ENCODE data around the gene SH2D4B. TPM values are rescaled to one million over a fixed set of nuclear protein-coding genes. Genes with fewer than 3 reads are reported as not detected.
A peak's percentile ranks its signal among the peaks of the same experiment; 100 is the strongest.

The SH2D4B gene
- total and polyA plus RNA-seq, 2 donors: 0.09 to 0.18 TPM

DNA sequence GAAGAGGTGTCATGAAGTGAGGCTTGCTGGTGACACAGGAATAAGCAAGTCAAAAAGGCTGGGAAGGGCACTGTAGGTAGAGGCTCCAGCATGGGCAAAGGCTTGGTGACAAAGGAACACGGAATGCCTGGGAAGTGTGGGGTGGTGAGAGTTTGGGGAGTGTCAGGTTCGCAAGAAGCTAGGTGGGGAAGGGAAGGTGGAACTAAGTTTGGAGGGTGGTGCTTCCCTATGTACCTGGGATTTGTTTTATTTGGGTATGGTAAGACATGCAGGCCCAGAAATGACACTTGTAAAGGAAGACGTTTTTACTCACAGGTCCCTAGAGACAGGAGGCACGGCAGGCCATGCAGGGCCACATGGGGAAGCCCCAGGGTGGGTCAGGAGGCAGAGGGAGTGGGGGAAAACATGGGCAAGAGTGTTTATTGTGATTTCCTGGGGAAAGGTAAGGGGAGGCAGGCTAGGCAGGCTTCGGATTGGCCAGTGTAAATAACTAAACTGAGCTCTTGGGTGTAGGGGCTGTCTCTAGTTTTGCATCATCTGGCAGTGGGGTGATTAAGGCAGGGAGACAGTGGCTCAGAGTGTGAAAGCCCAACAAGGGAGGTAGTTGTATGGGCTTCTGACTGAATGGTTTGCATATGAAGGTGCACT is 52.1 kb downstream of the SH2D4B start:
- Histone ChIP-seq H3K36me3 (ENCODE audit: control insufficient read depth in 2 of 2, insufficient read depth in 2 of 2, low read length in 1 of 2) (no peaks in the 10 kb centered on the region), H3K4me1 (ENCODE audit: control insufficient read depth in 2 of 2, insufficient read depth in 2 of 2, low read length in 2 of 2) (no peaks in the 10 kb centered on the region), H3K4me3 (ENCODE audit: low read length in 2 of 2) (no peak overlapping the region), H3K9me3 (ENCODE audit: control insufficient read depth in 2 of 2, insufficient read depth in 1 of 2, low read length in 1 of 2) (no peaks in the 10 kb centered on the region), H3K27me3 (ENCODE audit: control insufficient read depth in 2 of 2, insufficient read depth in 1 of 2, low read length in 1 of 2) (no peaks in the 10 kb centered on the region), H3K27ac (ENCODE audit: low read depth in 1 of 2, low read length in 1 of 2) (no peak overlapping the region)
- DNase-seq (ENCODE audit: low read depth in 6 of 9, low spot score in 9 of 9): no peak
- WGBS: 91% methylated on average over 5 of the region's 5 CpGs

DNA sequence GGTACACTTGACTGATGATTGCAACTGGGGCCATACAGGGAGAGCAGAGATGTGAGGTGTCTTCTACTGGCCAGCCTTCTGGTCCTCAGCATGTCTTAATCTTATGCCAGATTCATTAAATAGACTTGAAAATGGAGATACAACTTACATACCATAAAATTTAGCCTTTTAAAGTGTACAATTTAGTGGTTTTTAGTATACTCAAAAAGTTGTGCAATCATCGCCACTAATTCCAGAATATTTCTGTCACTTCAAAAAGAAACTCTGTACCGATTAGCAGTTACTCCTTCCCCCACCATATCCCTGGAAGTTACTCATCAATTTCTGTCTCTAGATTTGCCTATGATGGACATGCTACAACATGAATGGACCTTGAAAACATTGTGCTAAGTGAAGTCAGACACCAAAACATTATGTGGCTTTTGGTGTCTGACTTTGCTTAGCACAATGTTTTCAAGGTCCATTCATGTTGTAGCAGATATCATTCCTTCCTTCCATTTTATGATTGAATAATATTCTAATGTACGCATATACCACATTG is 53.0 kb downstream of the SH2D4B start:
- 98% methylated on average over 3 of the region's 3 CpGs for WGBS
- DNase-seq (ENCODE audit: low read depth in 6 of 9, low spot score in 9 of 9): no peak
- Histone ChIP-seq H3K9me3 (ENCODE audit: control insufficient read depth in 2 of 2, insufficient read depth in 1 of 2, low read length in 1 of 2) (no peaks in the 10 kb centered on the region), H3K36me3 (ENCODE audit: control insufficient read depth in 2 of 2, insufficient read depth in 2 of 2, low read length in 1 of 2) (no peaks in the 10 kb centered on the region), H3K27ac (ENCODE audit: low read depth in 1 of 2, low read length in 1 of 2) (no peak overlapping the region), H3K4me3 (ENCODE audit: low read length in 2 of 2) (no peak overlapping the region), H3K27me3 (ENCODE audit: control insufficient read depth in 2 of 2, insufficient read depth in 1 of 2, low read length in 1 of 2) (no peaks in the 10 kb centered on the region), H3K4me1 (ENCODE audit: control insufficient read depth in 2 of 2, insufficient read depth in 2 of 2, low read length in 2 of 2) (no peaks in the 10 kb centered on the region)

DNA sequence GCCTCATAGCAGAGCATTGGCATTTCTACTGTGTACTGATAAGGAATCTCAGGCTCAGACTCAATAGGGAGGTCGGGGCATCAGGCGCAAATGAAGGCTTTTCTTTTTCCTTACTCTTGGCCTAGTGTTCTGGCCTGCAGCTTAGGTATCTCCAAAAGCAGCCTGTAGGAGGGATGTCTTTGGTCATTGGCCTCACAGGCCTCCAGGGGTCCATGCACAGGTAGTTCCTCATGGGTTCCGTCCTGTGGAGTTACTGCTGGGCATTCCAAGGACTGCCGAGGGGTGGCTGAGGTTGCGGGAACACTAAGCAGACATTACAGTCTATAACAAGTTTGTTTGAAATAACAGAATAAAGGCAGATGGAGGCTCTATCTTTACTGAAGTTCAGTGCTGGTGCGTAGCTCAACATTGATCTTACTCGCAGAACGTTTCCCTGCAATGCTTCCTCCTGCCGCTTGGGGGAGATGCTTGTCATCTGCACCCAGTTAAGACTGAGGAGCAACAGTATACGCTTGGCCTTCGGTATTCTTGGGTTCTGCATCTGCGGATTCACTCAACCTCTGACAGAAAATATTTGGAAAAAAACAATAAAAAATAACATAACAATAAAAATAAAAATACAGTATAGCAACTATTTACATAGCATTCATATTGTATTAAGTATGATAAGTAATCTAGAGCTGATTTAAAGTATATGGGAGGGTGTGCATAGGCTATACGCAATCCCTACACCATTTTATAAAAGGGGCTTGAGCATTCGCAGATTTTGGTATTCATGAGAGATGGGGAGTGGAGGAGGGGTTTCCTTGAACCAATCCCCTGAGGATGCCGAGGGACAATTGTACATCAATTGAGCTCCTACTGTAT is 58.9 kb downstream of the SH2D4B start:
- Histone ChIP-seq H3K27ac (ENCODE audit: low read depth in 1 of 2, low read length in 1 of 2) (no peak overlapping the region), H3K36me3 (ENCODE audit: control insufficient read depth in 2 of 2, insufficient read depth in 2 of 2, low read length in 1 of 2) (no peaks in the 10 kb centered on the region), H3K9me3 (ENCODE audit: control insufficient read depth in 2 of 2, insufficient read depth in 1 of 2, low read length in 1 of 2) (no peaks in the 10 kb centered on the region), H3K27me3 (ENCODE audit: control insufficient read depth in 2 of 2, insufficient read depth in 1 of 2, low read length in 1 of 2) (no peaks in the 10 kb centered on the region), H3K4me1 (ENCODE audit: control insufficient read depth in 2 of 2, insufficient read depth in 2 of 2, low read length in 2 of 2) (no peaks in the 10 kb centered on the region), H3K4me3 (ENCODE audit: low read length in 2 of 2) (no peak overlapping the region)
- DNase-seq (ENCODE audit: low read depth in 6 of 9, low spot score in 9 of 9): peak in 8 of 9 donors; percentile 10 to 61 (median 27)
- WGBS: 76% methylated on average over 15 of the region's 15 CpGs

DNA sequence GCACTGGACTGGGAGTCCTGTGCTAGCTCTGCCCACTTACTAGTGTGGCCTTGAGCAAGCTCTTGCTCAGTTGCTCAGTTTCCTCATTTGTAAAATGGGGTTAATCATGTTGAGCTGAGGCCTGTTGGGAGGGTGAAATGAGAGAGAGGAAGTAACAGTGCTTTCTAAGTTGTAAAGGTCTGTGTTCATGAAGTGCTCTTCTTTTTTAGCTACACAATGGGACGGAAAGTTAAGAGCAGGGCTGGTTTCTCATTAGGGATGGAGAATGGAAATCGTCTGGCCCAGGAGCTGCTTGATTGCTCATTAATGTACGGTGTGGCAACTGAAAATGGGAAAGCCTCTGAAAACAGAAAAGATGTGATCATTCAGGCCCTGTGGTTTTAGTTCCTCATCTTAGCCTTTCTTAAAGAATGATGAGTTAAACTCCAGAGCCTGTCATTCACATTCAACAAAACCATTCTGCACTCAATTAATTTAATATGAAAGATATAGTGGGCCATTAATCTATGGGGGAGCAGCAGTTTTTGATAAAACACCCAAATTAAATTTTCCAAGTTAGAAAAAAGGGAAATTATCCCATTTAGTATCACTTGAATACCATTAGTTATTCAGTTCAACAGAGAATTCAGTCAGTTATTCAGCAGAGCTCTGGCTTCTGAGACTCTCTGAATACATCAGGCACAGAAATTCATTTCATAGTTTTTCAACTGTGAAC is 60.5 kb downstream of the SH2D4B start:
- no peak overlapping the region for H3K4me3 ChIP-seq (ENCODE audit: low read length in 2 of 2)
- WGBS: 78% methylated on average over 3 of the region's 3 CpGs
- no peaks in the 10 kb centered on the region for H3K4me1 ChIP-seq (ENCODE audit: control insufficient read depth in 2 of 2, insufficient read depth in 2 of 2, low read length in 2 of 2)
- DNase-seq (ENCODE audit: low read depth in 6 of 9, low spot score in 9 of 9): no peak
- no peak overlapping the region for H3K27ac ChIP-seq (ENCODE audit: low read depth in 1 of 2, low read length in 1 of 2)
- H3K36me3 ChIP-seq (ENCODE audit: control insufficient read depth in 2 of 2, insufficient read depth in 2 of 2, low read length in 1 of 2): no peaks in the 10 kb centered on the region
- no peaks in the 10 kb centered on the region for H3K9me3 ChIP-seq (ENCODE audit: control insufficient read depth in 2 of 2, insufficient read depth in 1 of 2, low read length in 1 of 2)
- H3K27me3 ChIP-seq (ENCODE audit: control insufficient read depth in 2 of 2, insufficient read depth in 1 of 2, low read length in 1 of 2): no peaks in the 10 kb centered on the region

DNA sequence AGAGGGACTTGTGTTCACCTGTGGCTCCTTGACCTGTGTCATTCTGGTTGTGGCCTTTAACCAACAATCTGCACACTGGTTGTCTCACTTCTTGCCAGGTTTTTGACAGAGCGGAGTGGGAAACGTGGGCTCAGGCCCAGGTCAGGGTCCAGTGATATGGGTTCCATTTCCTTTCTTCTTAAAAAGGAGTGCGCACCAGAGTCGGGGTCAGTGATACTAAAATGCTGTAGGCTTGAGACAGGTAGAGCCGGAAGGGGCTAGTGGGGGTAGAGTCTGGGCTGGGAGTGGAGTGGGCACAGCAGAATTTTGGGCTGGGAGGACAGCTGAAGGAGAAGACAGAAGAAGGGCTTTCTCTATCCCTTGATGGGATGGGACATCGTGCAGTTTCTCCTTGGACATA is 61.2 kb downstream of the SH2D4B start:
- Histone ChIP-seq H3K27me3 (ENCODE audit: control insufficient read depth in 2 of 2, insufficient read depth in 1 of 2, low read length in 1 of 2) (no peaks in the 10 kb centered on the region), H3K4me1 (ENCODE audit: control insufficient read depth in 2 of 2, insufficient read depth in 2 of 2, low read length in 2 of 2) (no peaks in the 10 kb centered on the region), H3K27ac (ENCODE audit: low read depth in 1 of 2, low read length in 1 of 2) (no peak overlapping the region), H3K9me3 (ENCODE audit: control insufficient read depth in 2 of 2, insufficient read depth in 1 of 2, low read length in 1 of 2) (no peaks in the 10 kb centered on the region), H3K36me3 (ENCODE audit: control insufficient read depth in 2 of 2, insufficient read depth in 2 of 2, low read length in 1 of 2) (no peaks in the 10 kb centered on the region), H3K4me3 (ENCODE audit: low read length in 2 of 2) (no peak overlapping the region)
- 95% methylated on average over 6 of the region's 6 CpGs for WGBS
- DNase-seq (ENCODE audit: low read depth in 6 of 9, low spot score in 9 of 9): no peak

DNA sequence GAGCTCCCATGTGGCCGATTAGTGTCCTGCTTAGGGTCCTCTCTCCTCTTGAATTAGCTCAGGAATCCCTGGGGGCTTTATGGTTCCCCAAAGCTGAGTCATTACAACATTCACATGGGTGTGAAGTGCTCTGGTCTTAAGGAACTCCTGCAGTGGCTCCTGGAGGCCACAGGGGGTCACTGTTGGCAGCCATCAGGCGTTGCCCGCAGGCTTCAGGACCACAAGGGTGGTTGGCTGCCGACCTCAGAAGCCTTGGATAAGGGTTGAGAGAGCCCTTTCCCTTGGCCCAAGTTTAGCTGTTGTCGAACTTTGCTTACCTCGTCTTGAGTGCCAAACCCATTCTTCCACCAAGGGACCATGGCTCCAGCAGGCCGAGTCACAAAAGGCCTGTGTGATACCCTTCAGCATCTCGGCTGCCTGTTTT is 61.7 kb downstream of the SH2D4B start:
- H3K9me3 ChIP-seq (ENCODE audit: control insufficient read depth in 2 of 2, insufficient read depth in 1 of 2, low read length in 1 of 2): peaks cover 0 to 1% of the 10 kb centered on the region in 2 donors
- no peak overlapping the region for H3K4me3 ChIP-seq (ENCODE audit: low read length in 2 of 2)
- 49% methylated on average over 8 of the region's 8 CpGs for WGBS
- H3K27ac ChIP-seq (ENCODE audit: low read depth in 1 of 2, low read length in 1 of 2): no peak overlapping the region
- no peaks in the 10 kb centered on the region for H3K36me3 ChIP-seq (ENCODE audit: control insufficient read depth in 2 of 2, insufficient read depth in 2 of 2, low read length in 1 of 2)
- H3K4me1 ChIP-seq (ENCODE audit: control insufficient read depth in 2 of 2, insufficient read depth in 2 of 2, low read length in 2 of 2): no peaks in the 10 kb centered on the region
- H3K27me3 ChIP-seq (ENCODE audit: control insufficient read depth in 2 of 2, insufficient read depth in 1 of 2, low read length in 1 of 2): no peaks in the 10 kb centered on the region
- DNase-seq (ENCODE audit: low read depth in 6 of 9, low spot score in 9 of 9): peak in 8 of 9 donors; percentile 11 to 62 (median 29)

DNA sequence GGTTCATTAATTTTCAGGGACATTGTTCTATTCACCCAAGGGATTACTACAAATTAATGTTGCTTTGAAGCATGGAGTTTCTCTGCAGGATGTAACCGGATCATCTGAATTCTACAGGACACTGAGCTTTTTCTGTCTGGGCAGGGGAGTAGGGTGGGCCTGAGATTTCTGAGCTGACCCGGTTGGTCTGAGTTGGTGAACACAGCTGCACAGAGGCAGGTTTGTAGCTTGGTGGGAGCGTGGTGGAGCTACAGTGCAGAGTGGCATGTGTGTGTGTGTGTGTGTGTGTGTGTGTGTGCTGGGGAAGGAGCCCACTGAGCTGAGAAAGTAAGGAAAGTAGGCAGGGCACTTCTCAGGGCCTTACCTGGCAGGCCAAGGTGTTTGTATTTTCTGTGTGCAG is 62.6 kb downstream of the SH2D4B start:
- peaks cover 0 to 1% of the 10 kb centered on the region in 2 donors for H3K9me3 ChIP-seq (ENCODE audit: control insufficient read depth in 2 of 2, insufficient read depth in 1 of 2, low read length in 1 of 2)
- no peaks in the 10 kb centered on the region for H3K27me3 ChIP-seq (ENCODE audit: control insufficient read depth in 2 of 2, insufficient read depth in 1 of 2, low read length in 1 of 2)
- H3K4me1 ChIP-seq (ENCODE audit: control insufficient read depth in 2 of 2, insufficient read depth in 2 of 2, low read length in 2 of 2): no peaks in the 10 kb centered on the region
- H3K27ac ChIP-seq (ENCODE audit: low read depth in 1 of 2, low read length in 1 of 2): no peak overlapping the region
- H3K4me3 ChIP-seq (ENCODE audit: low read length in 2 of 2): no peak overlapping the region
- WGBS: 91% methylated on average over 3 of the region's 3 CpGs
- H3K36me3 ChIP-seq (ENCODE audit: control insufficient read depth in 2 of 2, insufficient read depth in 2 of 2, low read length in 1 of 2): no peaks in the 10 kb centered on the region
- no peak for DNase-seq (ENCODE audit: low read depth in 6 of 9, low spot score in 9 of 9)

DNA sequence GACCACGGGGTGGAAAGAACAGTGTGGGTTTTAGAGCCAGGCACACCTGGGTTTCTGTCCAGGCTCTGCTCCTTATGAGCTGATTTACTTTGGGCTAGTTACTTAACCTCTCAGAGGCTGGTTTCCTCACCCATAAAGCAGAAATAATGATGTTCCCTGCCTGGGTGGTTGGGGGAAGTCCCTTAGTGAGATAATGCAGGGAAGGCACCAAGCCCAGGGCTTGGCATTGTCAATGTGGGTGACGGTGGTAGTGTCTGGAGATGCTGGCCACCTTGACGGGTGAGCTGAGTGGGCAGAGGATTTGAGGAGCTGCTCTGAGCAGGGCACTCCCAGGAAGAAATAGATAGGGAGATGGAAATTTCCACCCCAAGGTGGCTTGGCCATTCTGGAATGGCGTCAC is 65.2 kb downstream of the SH2D4B start:
- no peak for DNase-seq (ENCODE audit: low read depth in 6 of 9, low spot score in 9 of 9)
- Histone ChIP-seq H3K4me3 (ENCODE audit: low read length in 2 of 2) (no peak overlapping the region), H3K4me1 (ENCODE audit: control insufficient read depth in 2 of 2, insufficient read depth in 2 of 2, low read length in 2 of 2) (no peaks in the 10 kb centered on the region), H3K36me3 (ENCODE audit: control insufficient read depth in 2 of 2, insufficient read depth in 2 of 2, low read length in 1 of 2) (no peaks in the 10 kb centered on the region), H3K9me3 (ENCODE audit: control insufficient read depth in 2 of 2, insufficient read depth in 1 of 2, low read length in 1 of 2) (peaks cover 0 to 1% of the 10 kb centered on the region in 2 donors), H3K27me3 (ENCODE audit: control insufficient read depth in 2 of 2, insufficient read depth in 1 of 2, low read length in 1 of 2) (no peaks in the 10 kb centered on the region), H3K27ac (ENCODE audit: low read depth in 1 of 2, low read length in 1 of 2) (no peak overlapping the region)
- 96% methylated on average over 4 of the region's 4 CpGs for WGBS

DNA sequence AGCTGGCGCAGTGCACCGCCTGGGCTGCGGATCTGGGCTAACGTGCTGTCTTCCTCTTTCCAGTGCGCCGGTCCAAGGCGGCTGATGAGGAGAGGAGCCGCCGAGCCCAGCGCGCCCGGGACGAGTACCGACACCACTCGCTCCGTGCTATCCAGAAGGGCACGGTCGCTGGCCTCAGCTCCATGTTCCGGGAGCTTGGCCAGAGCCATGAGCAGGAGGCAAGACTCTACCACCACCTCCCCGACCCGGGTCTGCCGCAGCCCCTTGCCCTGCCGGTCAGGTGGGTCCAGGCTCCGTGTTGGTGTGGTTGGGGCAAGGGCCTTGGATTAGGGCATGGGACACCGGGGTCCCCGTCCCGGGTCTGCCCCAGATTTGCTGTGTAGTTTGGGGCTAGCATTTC is 65.8 kb downstream of the SH2D4B start:
- WGBS: 90% methylated on average over 27 of the region's 27 CpGs
- no peak overlapping the region for H3K27ac ChIP-seq (ENCODE audit: low read depth in 1 of 2, low read length in 1 of 2)
- H3K4me3 ChIP-seq (ENCODE audit: low read length in 2 of 2): no peak overlapping the region
- H3K27me3 ChIP-seq (ENCODE audit: control insufficient read depth in 2 of 2, insufficient read depth in 1 of 2, low read length in 1 of 2): no peaks in the 10 kb centered on the region
- H3K4me1 ChIP-seq (ENCODE audit: control insufficient read depth in 2 of 2, insufficient read depth in 2 of 2, low read length in 2 of 2): no peaks in the 10 kb centered on the region
- H3K36me3 ChIP-seq (ENCODE audit: control insufficient read depth in 2 of 2, insufficient read depth in 2 of 2, low read length in 1 of 2): no peaks in the 10 kb centered on the region
- H3K9me3 ChIP-seq (ENCODE audit: control insufficient read depth in 2 of 2, insufficient read depth in 1 of 2, low read length in 1 of 2): peaks cover 0 to 1% of the 10 kb centered on the region in 2 donors
- DNase-seq (ENCODE audit: low read depth in 6 of 9, low spot score in 9 of 9): no peak

Data from thymus (tissue), 11 donors.